Neutrophil (primary cell): ENCODE measurements around the gene SCO2.

Source experiments
- H3K27ac ChIP-seq: fragments of 200-600 bp; sonication (generic); 2 replicates; pipeline ENCODE4 v1.5.1; 2016; ENCODE audit warnings: mild to moderate bottlenecking, moderate library complexity
- H3K27me3 ChIP-seq: fragments of 200-600 bp; sonication (generic); 2 replicates; pipeline ENCODE4 v1.6.0; 2016; ENCODE audit warnings: mild to moderate bottlenecking
- H3K36me3 ChIP-seq: fragments of 200-600 bp; sonication (generic); 2 replicates; pipeline ENCODE4 v1.5.1; 2017
- H3K4me1 ChIP-seq, 2 experiments: fragments of 200-600 bp in 1 of 2; sonication (generic) in 1 of 2; 1 replicate in 1 of 2; 2 replicates in 1 of 2; pipeline versions ENCODE4 v1.5.1 to v1.6.1; 2013 to 2016; ENCODE audit warnings: low read depth in 1 of 2, low read length in 1 of 2, mild to moderate bottlenecking in 1 of 2, moderate library complexity in 1 of 2; ENCODE audit not compliant: control insufficient read depth in 1 of 2, insufficient read depth in 1 of 2
- H3K4me3 ChIP-seq, 2 experiments: fragments of 200-600 bp in 1 of 2; sonication (generic) in 1 of 2; 1 replicate in 1 of 2; 2 replicates in 1 of 2; pipeline ENCODE4 v1.5.1; 2013 to 2016; ENCODE audit warnings: low read depth in 1 of 2, low read length in 1 of 2, mild to moderate bottlenecking in 1 of 2, moderate library complexity in 1 of 2
- H3K9me3 ChIP-seq: fragments of 200-600 bp; sonication (generic); 2 replicates; pipeline ENCODE4 v1.5.1; 2016
- CTCF ChIP-seq: fragments of 200-600 bp; sonication (generic); IDR thresholded peaks from 2 replicates; pipeline ENCODE4 v1.5.1; 2016; ENCODE audit warnings: antibody characterized with exemption

The SCO2 gene

GRCh38 chr22:50487290-50488005 lies 38.0 kb downstream of the SCO2 start:
- Histone ChIP-seq H3K4me3 (no peak overlapping the region), H3K27ac (no peak overlapping the region), H3K27me3 (peaks cover 68% of the 10 kb centered on the region), H3K4me1 (no peaks in the 10 kb centered on the region), H3K9me3 (no peaks in the 10 kb centered on the region), H3K36me3 (no peaks in the 10 kb centered on the region)
- TF ChIP-seq CTCF: no peak

- no peak for TF ChIP-seq CTCF
- Histone ChIP-seq H3K4me1 (peaks cover 3 to 4% of the 10 kb centered on the region in 2 experiments), H3K27me3 (peaks cover 76% of the 10 kb centered on the region), H3K36me3 (no peaks in the 10 kb centered on the region), H3K4me3 (no peak within 1 kb of the TSS), H3K27ac (no peak within 1 kb of the TSS), H3K9me3 (no peaks in the 10 kb centered on the region)
Observed at GRCh38 chr22:50486561-50487289, 38.7 kb downstream of the SCO2 start, which contains the start of gene MIOX. Gene MIOX, plus strand, starts transcription at chr22:50486859. Its CDS starts 39 bp downstream, at chr22:50486898.

- Histone ChIP-seq H3K9me3 (no peaks in the 10 kb centered on the region), H3K27ac (no peak overlapping the region), H3K27me3 (peaks cover 78% of the 10 kb centered on the region), H3K36me3 (no peaks in the 10 kb centered on the region), H3K4me3 (no peak overlapping the region), H3K4me1 (peaks cover 5 to 10% of the 10 kb centered on the region in 2 experiments)
- no peak for TF ChIP-seq CTCF
Observed at GRCh38 chr22:50485221-50486131, 39.9 kb downstream of the SCO2 start.

- no peak overlapping the region for H3K27ac ChIP-seq
- H3K36me3 ChIP-seq: no peaks in the 10 kb centered on the region
- peaks cover 83% of the 10 kb centered on the region for H3K27me3 ChIP-seq
- H3K9me3 ChIP-seq: no peaks in the 10 kb centered on the region
- no peak overlapping the region for H3K4me3 ChIP-seq
- no peak for TF ChIP-seq CTCF
- H3K4me1 ChIP-seq: peaks cover 5 to 10% of the 10 kb centered on the region in 2 experiments
Observed at GRCh38 chr22:50483977-50484853, 41.2 kb downstream of the SCO2 start.
